Liver (tissue), 3 donors: ENCODE data around the gene TSPAN13.

ENCODE experiments used
- ATF3 ChIP-seq: IDR thresholded peaks from 2 replicates; pipeline ENCODE4 v1.6.1; 2016; ENCODE audit warnings: antibody characterized with exemption
- CTCF ChIP-seq: fragments of 150-350 bp; IDR thresholded peaks from 2 replicates; pipeline ENCODE4 v1.5.1; 2017; ENCODE audit warnings: improper control_type of control experiment, low read depth, low read length; ENCODE audit not compliant: missing input control
- EGR1 ChIP-seq, 2 donors: IDR thresholded peaks; 2 replicates each; pipeline ENCODE4 v1.6.1; 2016 to 2018; ENCODE audit warnings: antibody characterized with exemption in 2 of 2, low read depth in 2 of 2
- FOXA1 ChIP-seq: IDR thresholded peaks from 2 replicates; pipeline ENCODE4 v1.6.1; 2016; ENCODE audit warnings: antibody characterized with exemption
- GABPA ChIP-seq, 2 donors: IDR thresholded peaks in 1 of 2; conservative IDR thresholded peaks in 1 of 2; 2 replicates each; pipeline ENCODE4 v1.6.1; 2016; ENCODE audit warnings: antibody characterized with exemption in 2 of 2, mild to moderate bottlenecking in 1 of 2, moderate library complexity in 1 of 2
- HNF4A ChIP-seq, 2 donors: conservative IDR thresholded peaks; 2 replicates each; pipeline ENCODE4 v1.6.1; 2016; ENCODE audit warnings: antibody characterized with exemption in 2 of 2, mild to moderate bottlenecking in 2 of 2
- HNF4G ChIP-seq: IDR thresholded peaks from 2 replicates; pipeline ENCODE4 v1.6.1; 2016; ENCODE audit warnings: antibody characterized with exemption
- JUND ChIP-seq, 2 donors: IDR thresholded peaks; 2 replicates each; pipeline ENCODE4 v1.6.1; 2016; ENCODE audit warnings: antibody characterized with exemption in 2 of 2
- MAX ChIP-seq: IDR thresholded peaks from 2 replicates; pipeline ENCODE4 v1.6.1; 2016; ENCODE audit warnings: antibody characterized with exemption
- RAD21 ChIP-seq, 2 donors: IDR thresholded peaks; 2 replicates each; pipeline ENCODE4 v1.6.1; 2016; ENCODE audit warnings: antibody characterized with exemption in 2 of 2, mild to moderate bottlenecking in 2 of 2
- SP1 ChIP-seq: IDR thresholded peaks from 2 replicates; pipeline ENCODE4 v1.6.1; 2018; ENCODE audit warnings: antibody characterized with exemption, mild to moderate bottlenecking
- TAF1 ChIP-seq: conservative IDR thresholded peaks from 2 replicates; pipeline ENCODE4 v1.6.1; 2016; ENCODE audit warnings: antibody characterized with exemption, mild to moderate bottlenecking
- YY1 ChIP-seq: IDR thresholded peaks from 2 replicates; pipeline ENCODE4 v1.6.1; 2016; ENCODE audit warnings: antibody characterized with exemption, mild to moderate bottlenecking
- TF ChIP-seq, protein P1 (sequence below): IDR thresholded peaks from 2 replicates; pipeline ENCODE4 v1.6.1; 2016; ENCODE audit warnings: antibody characterized with exemption, mild to moderate bottlenecking
- donor health status: healthy.
- donor health status: healthy.

DNA sequence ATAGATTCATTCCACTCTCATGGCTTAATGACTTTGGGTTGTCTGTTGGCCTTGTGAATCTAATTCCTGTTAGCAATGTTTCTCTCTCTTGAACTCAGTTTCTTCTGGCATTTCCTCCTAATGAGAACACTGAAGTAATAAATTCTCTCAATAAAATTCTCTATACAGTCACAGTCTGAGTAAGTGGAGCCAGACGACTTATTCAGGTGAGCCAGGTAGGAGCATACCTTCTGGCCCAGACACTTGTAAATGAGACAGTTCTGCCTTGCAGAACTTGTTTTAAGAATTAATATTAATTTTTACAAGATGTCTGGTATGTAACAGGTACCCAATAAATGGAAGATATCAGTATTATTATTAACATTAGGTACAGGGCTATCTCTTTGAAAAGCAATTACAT lies 79.8 kb downstream of the TSPAN13 start:
- TF ChIP-seq YY1 (no peak), CTCF (no peak), FOXA1 (no peak), RAD21 (IDR thresholded peaks at IDR 0.05) (no peak), EGR1 (IDR thresholded peaks at IDR 0.05; ENCODE audit: low read depth in 2 of 2) (no peak), GABPA (IDR thresholded peaks at IDR 0.05 in 1 of 2, conservative IDR thresholded peaks at IDR 0.05 in 1 of 2) (no peak), MAX (no peak), HNF4A (conservative IDR thresholded peaks at IDR 0.05) (no peak), TAF1 (no peak), JUND (IDR thresholded peaks at IDR 0.05) (no peak), SP1 (no peak), HNF4G (no peak), ATF3 (no peak)
- TF ChIP-seq, protein P1, sequence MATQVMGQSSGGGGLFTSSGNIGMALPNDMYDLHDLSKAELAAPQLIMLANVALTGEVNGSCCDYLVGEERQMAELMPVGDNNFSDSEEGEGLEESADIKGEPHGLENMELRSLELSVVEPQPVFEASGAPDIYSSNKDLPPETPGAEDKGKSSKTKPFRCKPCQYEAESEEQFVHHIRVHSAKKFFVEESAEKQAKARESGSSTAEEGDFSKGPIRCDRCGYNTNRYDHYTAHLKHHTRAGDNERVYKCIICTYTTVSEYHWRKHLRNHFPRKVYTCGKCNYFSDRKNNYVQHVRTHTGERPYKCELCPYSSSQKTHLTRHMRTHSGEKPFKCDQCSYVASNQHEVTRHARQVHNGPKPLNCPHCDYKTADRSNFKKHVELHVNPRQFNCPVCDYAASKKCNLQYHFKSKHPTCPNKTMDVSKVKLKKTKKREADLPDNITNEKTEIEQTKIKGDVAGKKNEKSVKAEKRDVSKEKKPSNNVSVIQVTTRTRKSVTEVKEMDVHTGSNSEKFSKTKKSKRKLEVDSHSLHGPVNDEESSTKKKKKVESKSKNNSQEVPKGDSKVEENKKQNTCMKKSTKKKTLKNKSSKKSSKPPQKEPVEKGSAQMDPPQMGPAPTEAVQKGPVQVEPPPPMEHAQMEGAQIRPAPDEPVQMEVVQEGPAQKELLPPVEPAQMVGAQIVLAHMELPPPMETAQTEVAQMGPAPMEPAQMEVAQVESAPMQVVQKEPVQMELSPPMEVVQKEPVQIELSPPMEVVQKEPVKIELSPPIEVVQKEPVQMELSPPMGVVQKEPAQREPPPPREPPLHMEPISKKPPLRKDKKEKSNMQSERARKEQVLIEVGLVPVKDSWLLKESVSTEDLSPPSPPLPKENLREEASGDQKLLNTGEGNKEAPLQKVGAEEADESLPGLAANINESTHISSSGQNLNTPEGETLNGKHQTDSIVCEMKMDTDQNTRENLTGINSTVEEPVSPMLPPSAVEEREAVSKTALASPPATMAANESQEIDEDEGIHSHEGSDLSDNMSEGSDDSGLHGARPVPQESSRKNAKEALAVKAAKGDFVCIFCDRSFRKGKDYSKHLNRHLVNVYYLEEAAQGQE = no peak
